ENCODE data around the gene FGFRL1. TPM values are rescaled to one million over a fixed set of nuclear protein-coding genes. Genes with fewer than 3 reads are reported as not detected.

Gene FGFRL1
- 10 to 100 TPM in 3 of 4 donors, 1 to 10 TPM in 1; 9.0 to 19.9 (median 12.0) TPM for total RNA-seq

DNA sequence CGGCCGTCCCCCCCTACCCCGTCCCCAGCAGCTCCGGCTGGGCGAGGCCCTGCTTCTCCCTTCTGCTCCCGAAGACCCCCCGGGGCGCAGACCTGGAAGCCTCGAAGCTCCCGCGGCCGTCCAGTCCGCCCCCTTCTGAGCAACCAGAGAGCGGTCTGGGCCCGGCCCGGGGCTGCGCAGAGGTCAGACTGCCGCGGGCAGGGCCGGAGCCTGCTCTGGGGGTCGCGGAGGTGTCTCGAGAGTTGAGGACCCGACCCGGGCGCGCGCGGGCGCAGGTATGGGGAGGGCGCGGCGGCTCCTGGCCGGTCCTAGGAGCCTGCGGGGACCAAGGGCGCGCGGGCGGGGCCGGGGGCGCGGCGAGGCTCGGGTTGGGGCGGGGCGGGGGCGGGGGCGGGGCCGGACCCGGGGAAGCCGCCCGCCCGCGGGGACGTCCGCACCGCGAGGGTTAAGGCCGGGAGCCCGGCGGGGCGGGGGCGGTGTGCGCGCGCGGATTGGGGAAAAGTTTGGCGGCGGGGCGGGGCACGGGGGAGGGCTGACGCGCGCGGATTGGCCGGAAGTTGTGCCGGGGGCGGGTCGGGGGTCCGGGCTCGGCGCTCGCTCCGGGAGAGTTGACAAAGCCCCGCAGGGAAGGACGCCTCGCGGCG, at the start of gene FGFRL1:
Gene FGFRL1, plus strand, starts transcription at position 605 of the 644 bp plus-strand sequence. CDS start 860 bp downstream, outside the sequence.
- TF ChIP-seq EP300 (IDR thresholded peaks at IDR 0.05) = no peak
- H3K27me3 ChIP-seq = peaks cover 13% of the 10 kb centered on the region
- no peaks in the 10 kb centered on the region for H3K36me3 ChIP-seq
- DNase-seq (ENCODE audit: low spot score in 2 of 2) = peak; percentile 96
- no CpG with 5 or more reads among the region's 89 CpGs for WGBS
- no peaks in the 10 kb centered on the region for H3K9me3 ChIP-seq
- H3K4me1 ChIP-seq = peaks cover 31% of the 10 kb centered on the region
- H3K4me3 ChIP-seq = peak within 1 kb of the TSS; percentile 65
- peak within 1 kb of the TSS; percentile 85 for H3K27ac ChIP-seq

DNA sequence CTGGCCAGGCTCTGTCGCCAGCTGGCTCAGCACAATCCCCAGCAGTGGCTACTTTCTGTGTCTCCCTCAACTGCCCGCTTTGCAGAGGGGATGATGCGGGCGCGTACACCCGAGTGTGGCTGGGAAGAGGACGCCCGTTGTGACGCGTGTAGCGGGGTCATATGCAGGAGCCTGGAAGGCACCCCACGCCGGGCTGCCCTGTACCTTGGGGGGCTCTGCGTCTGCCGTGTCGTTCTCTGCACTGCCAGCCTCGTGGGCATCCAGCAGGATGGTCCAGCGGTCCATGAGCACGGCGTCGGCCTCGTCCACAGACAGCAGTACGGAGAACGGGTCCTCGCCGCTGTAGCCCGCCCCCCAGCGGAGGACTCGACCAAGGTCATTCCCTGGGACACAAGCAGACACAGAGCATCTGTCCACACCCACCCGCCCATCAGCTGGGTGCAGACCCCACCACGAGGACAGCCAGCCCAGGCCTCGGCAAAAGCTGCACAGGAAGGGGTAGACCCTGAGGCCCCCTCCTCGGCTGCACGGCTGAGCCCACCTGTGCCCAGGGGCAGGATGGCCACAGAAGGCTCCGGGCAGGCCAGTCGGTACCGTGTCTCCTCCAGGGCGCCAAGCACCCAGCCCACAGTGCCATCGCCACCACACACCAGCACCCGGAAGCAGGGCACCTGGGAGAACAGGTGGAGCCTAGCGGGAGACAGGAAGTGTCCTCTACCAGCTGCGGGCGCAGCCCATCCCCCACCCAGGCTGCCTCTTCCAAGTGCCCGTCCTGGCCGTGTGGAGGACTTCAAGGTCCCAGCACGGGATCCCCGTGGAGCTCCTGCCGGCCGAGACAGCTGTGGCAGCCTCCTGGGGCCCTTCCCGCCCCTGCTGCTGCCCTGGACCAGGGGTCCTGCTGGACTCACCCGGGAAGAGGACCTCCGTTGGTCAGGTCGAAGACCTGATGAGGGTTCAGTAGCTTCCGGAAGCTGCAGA, 48.9 kb upstream of the FGFRL1 start:
- Histone ChIP-seq H3K27me3 (no peaks in the 10 kb centered on the region), H3K4me3 (no peak overlapping the region), H3K9me3 (no peaks in the 10 kb centered on the region), H3K36me3 (peaks cover 73% of the 10 kb centered on the region), H3K27ac (no peak overlapping the region), H3K4me1 (peaks cover 15% of the 10 kb centered on the region)
- TF ChIP-seq POLR2AphosphoS5 (IDR thresholded peaks at IDR 0.05) = no peak
- TF ChIP-seq POLR2A (IDR thresholded peaks at IDR 0.05) = no peak
- TF ChIP-seq EP300 (IDR thresholded peaks at IDR 0.05) = no peak
- no peak for TF ChIP-seq CTCF (IDR thresholded peaks at IDR 0.05)
- 93% methylated on average over 6 of the region's 54 CpGs for WGBS
- peak in 1 of 2 donors; percentile 66 for DNase-seq (ENCODE audit: low spot score in 2 of 2)

GRCh38 chr4:963276-964225, 47.9 kb upstream of the FGFRL1 start:
- Histone ChIP-seq H3K4me3 (no peak overlapping the region), H3K36me3 (peaks cover 64% of the 10 kb centered on the region), H3K9me3 (no peaks in the 10 kb centered on the region), H3K27ac (no peak overlapping the region), H3K27me3 (no peaks in the 10 kb centered on the region), H3K4me1 (peaks cover 15% of the 10 kb centered on the region)
- whole genome bisulfite sequencing = 81% methylated on average over 12 of the region's 39 CpGs
- DNase-seq (ENCODE audit: low spot score in 2 of 2) = peak in 1 of 2 donors; percentile 65
- no peak for TF ChIP-seq CTCF (IDR thresholded peaks at IDR 0.05)
- no peak for TF ChIP-seq EP300 (IDR thresholded peaks at IDR 0.05)

GRCh38 chr4:964346-965025, 46.9 kb upstream of the FGFRL1 start:
- H3K27me3 ChIP-seq = no peaks in the 10 kb centered on the region
- WGBS = 89% methylated on average over 14 of the region's 23 CpGs
- no peak overlapping the region for H3K27ac ChIP-seq
- H3K36me3 ChIP-seq = peaks cover 55% of the 10 kb centered on the region
- H3K9me3 ChIP-seq = no peaks in the 10 kb centered on the region
- H3K4me3 ChIP-seq = no peak overlapping the region
- TF ChIP-seq POLR2A (IDR thresholded peaks at IDR 0.05) = no peak
- no peak for TF ChIP-seq EP300 (IDR thresholded peaks at IDR 0.05)
- no peak for TF ChIP-seq POLR2AphosphoS5 (IDR thresholded peaks at IDR 0.05)
- no peak for TF ChIP-seq CTCF (IDR thresholded peaks at IDR 0.05)
- H3K4me1 ChIP-seq = peaks cover 15% of the 10 kb centered on the region
- peak in 1 of 2 donors; percentile 64 for DNase-seq (ENCODE audit: low spot score in 2 of 2)
